Osteoblast (primary cell): ENCODE results near the gene NEGR1. TPM values are rescaled to one million over a fixed set of nuclear protein-coding genes. Genes with fewer than 3 reads are reported as not detected.
"Not testable (repeated sequence)": the region's sequence is repeated elsewhere in the genome, so short reads cannot be mapped to it uniquely, and the experiment has no call there.

ENCODE experiments used
- DNase-seq: peaks from one replicate; pipeline ENCODE4 v3.0.0; 2011; ENCODE audit warnings: low spot score, mixed read lengths; ENCODE audit not compliant: insufficient read length; ENCODE audit errors: missing footprints
- H2AFZ ChIP-seq: 2 replicates; pipeline ENCODE4 v1.6.0; 2011; ENCODE audit warnings: mild to moderate bottlenecking, low read length
- H3K27ac ChIP-seq: 2 replicates; pipeline ENCODE4 v1.5.1; 2011; ENCODE audit warnings: mild to moderate bottlenecking, low read depth, low read length, moderate library complexity
- H3K27me3 ChIP-seq: 2 replicates; pipeline ENCODE4 v1.6.0; 2012; ENCODE audit warnings: mild to moderate bottlenecking, control low read depth, inconsistent platforms, low read length, moderate library complexity; ENCODE audit not compliant: insufficient read depth
- H3K36me3 ChIP-seq: 2 replicates; pipeline ENCODE4 v1.5.1; 2011; ENCODE audit warnings: mild to moderate bottlenecking, low read length, control low read depth, moderate library complexity; ENCODE audit not compliant: insufficient read depth
- H3K4me1 ChIP-seq: 2 replicates; pipeline ENCODE4 v1.5.1; 2011; ENCODE audit warnings: mild to moderate bottlenecking, low read length, control low read depth, moderate library complexity; ENCODE audit not compliant: insufficient read depth
- H3K4me2 ChIP-seq: 2 replicates; pipeline ENCODE4 v1.6.0; 2011; ENCODE audit warnings: mild to moderate bottlenecking, low read length; ENCODE audit not compliant: insufficient read depth
- H3K4me3 ChIP-seq: fragments of 200-600 bp; sonication (generic); 3 replicates; pipeline ENCODE4 v1.5.1; 2012; ENCODE audit warnings: mild to moderate bottlenecking, low read length, inconsistent platforms; ENCODE audit not compliant: insufficient read depth
- H3K79me2 ChIP-seq: 2 replicates; pipeline ENCODE4 v1.6.0; 2012; ENCODE audit warnings: mild to moderate bottlenecking, low read length, control low read depth, inconsistent platforms; ENCODE audit not compliant: insufficient read depth
- H3K9me3 ChIP-seq: 2 replicates; pipeline ENCODE4 v1.5.1; 2011; ENCODE audit warnings: low read depth, low read length, control low read depth
- H4K20me1 ChIP-seq: 2 replicates; pipeline ENCODE4 v1.6.0; 2012; ENCODE audit warnings: mild to moderate bottlenecking, low read length, control low read depth; ENCODE audit not compliant: insufficient read depth
- total RNA-seq: library from RNA; depleted of rRNA; stranded (reverse); fragments of >200 nt; gene quantifications from 2 replicates; pipeline ENCODE4 v1.2.3, GENCODE V29; 2012
- TF ChIP-seq, protein P1 (sequence below): IDR thresholded peaks from 2 replicates; pipeline ENCODE4 v1.5.1; 2011; ENCODE audit warnings: mild to moderate bottlenecking, low read depth, low read length, moderate library complexity; ENCODE audit errors: extremely low read depth

NEGR1 gene
- total RNA-seq, 1 donor = 18.1 TPM

DNA sequence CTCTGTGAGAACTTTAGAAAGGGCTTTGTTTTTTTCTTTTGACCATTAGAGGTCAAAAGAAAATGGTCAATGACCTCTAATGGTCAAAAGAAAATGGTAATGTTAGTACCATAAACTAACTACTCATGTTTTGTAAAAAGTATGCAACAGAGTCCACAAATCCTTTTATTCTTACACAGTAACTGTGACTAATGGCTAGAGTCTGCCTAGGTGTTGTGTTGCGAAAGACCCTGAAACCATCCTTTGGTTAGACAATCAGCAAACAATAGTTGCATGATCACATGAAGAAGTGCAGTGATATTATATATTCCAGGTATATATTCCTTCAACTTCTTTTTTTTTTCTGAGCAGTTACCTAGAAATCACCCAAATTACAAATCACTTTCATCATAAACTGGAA is 40.9 kb downstream of the NEGR1 start:
- H3K36me3 ChIP-seq = no peaks in the 10 kb centered on the region
- H3K4me1 ChIP-seq = no peaks in the 10 kb centered on the region
- TF ChIP-seq, protein P1, sequence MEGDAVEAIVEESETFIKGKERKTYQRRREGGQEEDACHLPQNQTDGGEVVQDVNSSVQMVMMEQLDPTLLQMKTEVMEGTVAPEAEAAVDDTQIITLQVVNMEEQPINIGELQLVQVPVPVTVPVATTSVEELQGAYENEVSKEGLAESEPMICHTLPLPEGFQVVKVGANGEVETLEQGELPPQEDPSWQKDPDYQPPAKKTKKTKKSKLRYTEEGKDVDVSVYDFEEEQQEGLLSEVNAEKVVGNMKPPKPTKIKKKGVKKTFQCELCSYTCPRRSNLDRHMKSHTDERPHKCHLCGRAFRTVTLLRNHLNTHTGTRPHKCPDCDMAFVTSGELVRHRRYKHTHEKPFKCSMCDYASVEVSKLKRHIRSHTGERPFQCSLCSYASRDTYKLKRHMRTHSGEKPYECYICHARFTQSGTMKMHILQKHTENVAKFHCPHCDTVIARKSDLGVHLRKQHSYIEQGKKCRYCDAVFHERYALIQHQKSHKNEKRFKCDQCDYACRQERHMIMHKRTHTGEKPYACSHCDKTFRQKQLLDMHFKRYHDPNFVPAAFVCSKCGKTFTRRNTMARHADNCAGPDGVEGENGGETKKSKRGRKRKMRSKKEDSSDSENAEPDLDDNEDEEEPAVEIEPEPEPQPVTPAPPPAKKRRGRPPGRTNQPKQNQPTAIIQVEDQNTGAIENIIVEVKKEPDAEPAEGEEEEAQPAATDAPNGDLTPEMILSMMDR = no peak
- no peak for DNase-seq
- H3K27ac ChIP-seq = no peak overlapping the region
- H2AFZ ChIP-seq = no peak overlapping the region
- no peak overlapping the region for H3K4me2 ChIP-seq
- H3K9me3 ChIP-seq = no peaks in the 10 kb centered on the region
- H3K79me2 ChIP-seq = no peaks in the 10 kb centered on the region
- no peaks in the 10 kb centered on the region for H4K20me1 ChIP-seq
- H3K4me3 ChIP-seq = no peak overlapping the region
- H3K27me3 ChIP-seq = no peaks in the 10 kb centered on the region

DNA sequence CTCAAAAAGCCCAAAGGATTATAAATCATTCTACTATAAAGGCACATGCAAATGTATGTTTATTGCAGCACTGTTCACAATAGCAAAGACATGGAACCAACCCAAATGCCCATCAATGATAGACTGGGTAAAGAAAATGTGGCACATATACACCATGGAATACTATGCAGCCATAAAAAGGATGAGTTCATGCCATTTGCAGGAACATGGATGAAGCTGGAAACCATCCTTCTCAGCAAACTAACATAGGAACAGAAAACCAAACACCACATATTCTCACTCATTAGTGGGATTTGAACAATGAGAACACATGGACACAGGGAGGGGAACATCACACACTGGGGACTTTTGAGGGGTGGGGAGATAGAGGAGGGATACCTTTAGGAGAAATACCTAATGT is 46.4 kb downstream of the NEGR1 start:
- H4K20me1 ChIP-seq, H2AFZ ChIP-seq, H3K27me3 ChIP-seq, H3K36me3 ChIP-seq, DNase-seq, H3K4me2 ChIP-seq, H3K4me3 ChIP-seq, H3K9me3 ChIP-seq, H3K4me1 ChIP-seq, H3K27ac ChIP-seq, H3K79me2 ChIP-seq: not testable (repeated sequence)

DNA sequence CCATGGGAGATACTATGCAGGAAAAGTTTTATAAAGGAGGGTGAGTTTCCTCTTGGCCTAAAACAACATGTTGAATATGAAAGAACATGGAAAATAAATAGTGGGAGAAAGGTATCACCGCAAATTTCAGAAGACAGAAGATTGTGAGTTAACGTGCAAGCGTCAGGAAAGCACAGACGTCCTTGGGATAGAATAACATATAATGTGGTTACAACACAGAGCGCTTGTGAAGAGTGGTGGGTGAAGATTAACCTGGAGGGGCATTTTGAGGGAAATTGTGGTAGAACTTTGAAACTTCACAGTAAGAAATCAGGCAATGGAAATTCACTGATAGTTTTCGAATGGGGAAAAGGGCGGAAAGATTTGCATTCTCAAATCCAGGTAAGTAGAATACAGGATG is 47.3 kb downstream of the NEGR1 start:
- H3K36me3 ChIP-seq = no peaks in the 10 kb centered on the region
- no peak overlapping the region for H3K27ac ChIP-seq
- no peak for DNase-seq
- H4K20me1 ChIP-seq = no peaks in the 10 kb centered on the region
- no peak overlapping the region for H2AFZ ChIP-seq
- no peak overlapping the region for H3K4me3 ChIP-seq
- TF ChIP-seq, protein P1 = no peak
- peaks cover 5% of the 10 kb centered on the region for H3K4me1 ChIP-seq
- no peak overlapping the region for H3K4me2 ChIP-seq
- no peaks in the 10 kb centered on the region for H3K27me3 ChIP-seq
- H3K79me2 ChIP-seq = peaks cover 5% of the 10 kb centered on the region
- no peaks in the 10 kb centered on the region for H3K9me3 ChIP-seq

DNA sequence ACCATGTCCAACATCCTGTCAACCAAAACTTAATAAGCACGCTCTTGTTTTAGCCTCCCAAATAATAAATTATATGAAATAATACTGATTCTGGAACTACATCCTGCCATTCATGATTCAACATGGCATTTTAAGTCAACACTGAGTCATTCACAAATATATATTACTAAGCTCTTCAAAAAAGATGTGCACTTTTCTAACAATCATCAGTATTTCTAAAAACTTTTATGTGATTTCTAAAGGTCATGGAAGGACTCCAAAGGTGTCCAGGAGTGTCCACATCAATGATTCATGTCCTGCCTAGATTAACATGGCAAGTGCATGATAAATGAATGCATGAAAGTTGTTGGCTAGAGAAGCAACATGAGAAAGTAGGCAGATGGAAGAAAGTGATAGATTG is 51.6 kb downstream of the NEGR1 start:
- no peaks in the 10 kb centered on the region for H3K9me3 ChIP-seq
- no peak overlapping the region for H2AFZ ChIP-seq
- TF ChIP-seq, protein P1 = no peak
- peaks cover 15% of the 10 kb centered on the region for H3K79me2 ChIP-seq
- H3K27me3 ChIP-seq = no peaks in the 10 kb centered on the region
- peak overlapping the region; percentile 40 for H3K4me2 ChIP-seq
- no peaks in the 10 kb centered on the region for H3K36me3 ChIP-seq
- H4K20me1 ChIP-seq = no peaks in the 10 kb centered on the region
- no peak for DNase-seq
- H3K4me3 ChIP-seq = no peak overlapping the region
- peak overlapping the region; percentile 4 for H3K27ac ChIP-seq
- peaks cover 5% of the 10 kb centered on the region for H3K4me1 ChIP-seq

DNA sequence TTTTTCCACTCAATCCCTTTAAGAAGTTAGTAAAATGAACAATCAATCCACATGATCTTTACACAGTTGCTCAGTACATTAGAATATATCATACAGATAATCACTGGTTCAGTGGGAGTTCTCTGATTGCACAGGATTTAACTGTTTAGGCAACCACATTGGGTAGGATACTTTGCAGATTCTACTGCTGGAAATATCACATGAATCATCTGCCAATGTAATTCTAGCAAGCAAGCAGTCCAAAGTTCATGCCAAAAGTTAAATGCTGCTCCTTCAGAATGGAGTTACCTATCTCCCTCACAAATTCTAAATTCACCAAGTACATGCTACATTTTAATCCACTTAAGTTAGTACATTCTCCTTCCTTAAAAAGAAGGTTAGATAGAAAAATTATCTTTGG is 52.4 kb downstream of the NEGR1 start:
- H3K79me2 ChIP-seq = peaks cover 13% of the 10 kb centered on the region
- H3K4me2 ChIP-seq = no peak overlapping the region
- no peak overlapping the region for H3K4me3 ChIP-seq
- no peaks in the 10 kb centered on the region for H3K36me3 ChIP-seq
- DNase-seq = no peak
- TF ChIP-seq, protein P1 = no peak
- H3K9me3 ChIP-seq = no peaks in the 10 kb centered on the region
- H3K27me3 ChIP-seq = no peaks in the 10 kb centered on the region
- peaks cover 5% of the 10 kb centered on the region for H3K4me1 ChIP-seq
- H3K27ac ChIP-seq = no peak overlapping the region
- no peak overlapping the region for H2AFZ ChIP-seq
- H4K20me1 ChIP-seq = no peaks in the 10 kb centered on the region
